Activated B cell treated with CpG ODN at 0.5 μM for 24 hours (primary cell): ENCODE measurements around the gene HYLS1. TPM values are rescaled to one million over a fixed set of nuclear protein-coding genes. Genes with fewer than 3 reads are reported as not detected.

Experiments
- ATAC-seq: fragments of 200-7000 bp; cut with Tn5 transposase; one replicate; pipeline ENCODE4 v1.10.0; 2021; ENCODE audit warnings: low read depth, mild to moderate bottlenecking, moderate library complexity
- CTCF ChIA-PET: fragments of 350-600 bp; sonication (Branson Sonifier 250); formaldehyde crosslinking; loops from one replicate; lab custom pipeline; 2021; ENCODE audit warnings: antibody characterized with exemption; lab: Charles Lee
- POLR2A ChIA-PET: fragments of 350-600 bp; sonication (Branson Sonifier 250); formaldehyde crosslinking; loops from one replicate; lab custom pipeline; 2021; ENCODE audit warnings: antibody characterized with exemption; lab: Charles Lee
- DNase-seq: peaks from one replicate; pipeline ENCODE4 v3.0.0; 2022
- H3K27ac Mint-ChIP-seq: one replicate; pipeline ENCODE4 v1.8.0; 2020; ENCODE audit warnings: mixed read lengths
- H3K27me3 Mint-ChIP-seq: one replicate; pipeline ENCODE4 v1.8.0; 2021; ENCODE audit warnings: mixed read lengths
- H3K36me3 Mint-ChIP-seq: one replicate; pipeline ENCODE4 v1.8.0; 2021; ENCODE audit warnings: low read depth, mixed read lengths
- H3K4me1 Mint-ChIP-seq: one replicate; pipeline ENCODE4 v1.8.0; 2021; ENCODE audit warnings: mixed read lengths
- H3K4me3 Mint-ChIP-seq: one replicate; pipeline ENCODE4 v1.8.0; 2020; ENCODE audit warnings: mild to moderate bottlenecking, mixed read lengths
- H3K9me3 Mint-ChIP-seq: one replicate; pipeline ENCODE4 v1.8.0; 2020; ENCODE audit warnings: mixed read lengths
- intact Hi-C: fragments of 100-400 bp; cut with micrococcal nuclease; formaldehyde crosslinking; loops from one replicate; pipeline ENCODE4 v1.15.1; 2024
- total RNA-seq: library from RNA; stranded (reverse); gene quantifications from 2 replicates; pipeline ENCODE4 v1.2.3, GENCODE V29; 2022
- TF ChIP-seq, protein P1 (sequence below): fragments of 200-600 bp; IDR thresholded peaks from one replicate; pipeline ENCODE4 v1.8.0; 2022; ENCODE audit warnings: antibody characterized with exemption, mild to moderate bottlenecking

HYLS1 gene
- total RNA-seq, 1 donor from 2014 or later: 9.0 TPM

DNA sequence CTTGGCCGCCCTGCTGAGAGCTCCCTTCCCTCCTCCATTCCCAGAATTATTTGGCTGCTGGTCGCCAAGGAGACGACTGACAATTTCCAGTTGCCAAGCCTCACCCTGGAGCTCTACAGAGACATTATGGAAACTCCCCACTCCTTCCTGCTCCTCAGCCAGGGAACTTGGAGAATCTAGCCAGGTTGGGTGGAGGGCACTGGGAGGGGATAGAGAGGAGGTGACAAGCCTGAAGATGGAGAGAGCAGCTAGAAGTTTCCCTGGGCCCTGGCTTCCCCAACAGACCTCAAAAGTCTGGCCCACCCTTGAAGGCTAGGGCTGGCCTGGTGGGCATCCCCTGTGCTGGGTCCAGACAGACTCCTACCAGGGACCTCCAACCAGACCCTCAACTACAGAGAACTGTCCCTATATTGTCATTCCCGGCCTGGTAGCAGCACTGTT is 51.6 kb downstream of the HYLS1 start:
- DNase-seq (no peak), ATAC-seq (no peak)
- POLR2A ChIA-PET: no interaction called here
- no peaks in the 10 kb centered on the region for H3K9me3 Mint-ChIP-seq
- CTCF ChIA-PET: no interaction called here
- H3K27me3 Mint-ChIP-seq: peaks cover 2% of the 10 kb centered on the region
- H3K36me3 Mint-ChIP-seq: no peaks in the 10 kb centered on the region
- H3K4me1 Mint-ChIP-seq: no peaks in the 10 kb centered on the region
- TF ChIP-seq, protein P1, sequence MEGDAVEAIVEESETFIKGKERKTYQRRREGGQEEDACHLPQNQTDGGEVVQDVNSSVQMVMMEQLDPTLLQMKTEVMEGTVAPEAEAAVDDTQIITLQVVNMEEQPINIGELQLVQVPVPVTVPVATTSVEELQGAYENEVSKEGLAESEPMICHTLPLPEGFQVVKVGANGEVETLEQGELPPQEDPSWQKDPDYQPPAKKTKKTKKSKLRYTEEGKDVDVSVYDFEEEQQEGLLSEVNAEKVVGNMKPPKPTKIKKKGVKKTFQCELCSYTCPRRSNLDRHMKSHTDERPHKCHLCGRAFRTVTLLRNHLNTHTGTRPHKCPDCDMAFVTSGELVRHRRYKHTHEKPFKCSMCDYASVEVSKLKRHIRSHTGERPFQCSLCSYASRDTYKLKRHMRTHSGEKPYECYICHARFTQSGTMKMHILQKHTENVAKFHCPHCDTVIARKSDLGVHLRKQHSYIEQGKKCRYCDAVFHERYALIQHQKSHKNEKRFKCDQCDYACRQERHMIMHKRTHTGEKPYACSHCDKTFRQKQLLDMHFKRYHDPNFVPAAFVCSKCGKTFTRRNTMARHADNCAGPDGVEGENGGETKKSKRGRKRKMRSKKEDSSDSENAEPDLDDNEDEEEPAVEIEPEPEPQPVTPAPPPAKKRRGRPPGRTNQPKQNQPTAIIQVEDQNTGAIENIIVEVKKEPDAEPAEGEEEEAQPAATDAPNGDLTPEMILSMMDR: no peak
- intact Hi-C loops: no loop called here
- H3K27ac Mint-ChIP-seq: no peak overlapping the region
- H3K4me3 Mint-ChIP-seq: no peak overlapping the region

DNA sequence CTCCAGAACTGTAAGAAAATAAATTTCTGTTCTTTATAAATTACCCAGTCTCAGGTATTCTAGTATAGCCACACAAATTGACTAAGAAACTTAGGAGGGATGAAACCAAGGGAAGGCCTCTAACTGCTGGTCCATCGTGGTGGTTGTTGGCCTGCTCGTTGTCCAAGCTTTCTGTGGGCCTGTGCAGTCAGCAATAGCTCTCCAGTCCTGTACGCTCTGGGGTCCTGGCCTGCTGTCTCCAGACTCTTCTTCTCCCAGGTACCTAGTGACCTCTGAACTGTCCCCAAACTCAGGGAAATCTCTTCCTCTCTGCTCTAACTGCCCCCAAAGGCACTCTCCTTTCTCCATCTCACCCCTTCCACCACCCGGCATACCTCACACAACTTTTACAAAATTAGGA is 52.7 kb downstream of the HYLS1 start:
- Mint-ChIP-seq H3K4me1 (no peaks in the 10 kb centered on the region), H3K9me3 (no peaks in the 10 kb centered on the region), H3K27ac (no peak overlapping the region), H3K36me3 (no peaks in the 10 kb centered on the region), H3K27me3 (peaks cover 2% of the 10 kb centered on the region), H3K4me3 (no peak overlapping the region)
- ATAC-seq (no peak), DNase-seq (no peak)
- TF ChIP-seq, protein P1: no peak
- POLR2A ChIA-PET: no interaction called here
- intact Hi-C loops: no loop called here
- CTCF ChIA-PET: no interaction called here

DNA sequence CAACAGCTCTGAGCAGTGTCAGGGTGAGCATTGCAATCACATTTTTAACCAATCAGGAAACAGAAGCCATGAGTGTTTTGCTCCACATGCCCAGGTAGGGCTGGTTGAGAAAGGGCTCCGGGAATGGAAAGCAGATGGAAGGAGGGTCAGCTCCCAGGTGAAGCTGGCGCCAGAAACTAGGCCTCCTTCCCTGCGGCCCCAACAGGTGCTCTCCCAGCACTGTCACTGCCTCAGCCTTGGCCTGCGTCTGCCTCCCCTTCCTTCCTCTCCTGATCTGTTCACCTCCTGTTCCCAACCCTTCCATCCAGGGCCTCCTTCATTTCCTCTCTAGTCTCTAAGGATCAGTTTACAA is 53.8 kb downstream of the HYLS1 start:
- H3K4me3 Mint-ChIP-seq: no peak overlapping the region
- POLR2A ChIA-PET: no interaction called here
- no peak for ATAC-seq
- H3K36me3 Mint-ChIP-seq: no peaks in the 10 kb centered on the region
- CTCF ChIA-PET: interaction anchor here (0.9 kb wide), 1 partner anchor 252 kb away, joined by 3 read pairs; no protein-coding TSS in a partner anchor
- no peaks in the 10 kb centered on the region for H3K9me3 Mint-ChIP-seq
- no peaks in the 10 kb centered on the region for H3K4me1 Mint-ChIP-seq
- DNase-seq: no peak
- intact Hi-C loops: no loop called here
- H3K27me3 Mint-ChIP-seq: peaks cover 2% of the 10 kb centered on the region
- H3K27ac Mint-ChIP-seq: no peak overlapping the region
- TF ChIP-seq, protein P1: no peak

DNA sequence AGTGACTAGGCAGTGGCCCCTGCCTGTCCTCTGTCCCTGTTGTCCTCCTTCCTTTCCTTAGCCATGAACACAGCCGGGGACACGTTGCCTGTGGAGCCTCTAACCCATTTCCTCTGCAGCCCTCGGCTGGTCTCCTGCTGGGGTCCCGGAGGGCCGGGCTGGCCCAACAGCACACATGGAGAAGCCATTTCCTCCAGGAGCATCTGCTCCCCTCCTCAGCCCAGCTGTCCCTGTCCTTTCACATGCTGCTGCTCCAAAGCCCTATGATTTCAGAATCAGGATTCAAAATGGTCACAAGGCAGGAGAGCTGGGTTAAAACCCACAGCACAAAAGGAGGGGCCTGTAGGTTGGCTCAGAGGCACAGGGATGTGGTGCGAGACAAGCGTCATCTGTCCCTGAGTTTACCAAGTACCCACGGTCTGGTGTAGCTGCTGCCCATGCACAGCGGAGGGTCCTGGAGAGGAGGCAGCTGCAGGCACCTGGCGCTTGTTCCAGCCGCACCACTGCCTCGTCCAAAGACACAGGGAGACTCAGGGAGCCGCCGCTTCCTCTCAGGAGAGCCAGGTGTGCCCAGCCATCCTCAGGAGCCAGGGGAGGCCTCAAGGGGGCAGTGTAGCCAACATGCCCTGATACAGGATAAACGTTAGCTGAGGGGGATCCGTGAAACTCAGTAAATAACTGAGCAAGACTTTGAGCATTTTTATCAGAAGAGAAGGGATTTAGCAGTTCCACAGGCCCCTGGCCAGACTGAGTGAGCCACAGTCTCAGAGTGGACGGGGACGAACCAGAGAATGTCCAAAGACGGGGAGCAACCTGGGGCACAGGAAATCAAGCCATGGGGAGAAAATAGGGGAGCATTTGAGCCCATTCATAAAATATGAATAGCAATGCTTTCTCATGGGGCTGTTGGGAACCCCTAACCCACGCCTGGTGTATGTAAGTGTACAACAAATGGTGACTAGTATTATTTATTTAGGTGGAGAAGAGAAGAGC is 54.4 kb downstream of the HYLS1 start:
- Mint-ChIP-seq H3K36me3 (no peaks in the 10 kb centered on the region), H3K9me3 (no peaks in the 10 kb centered on the region), H3K27me3 (no peaks in the 10 kb centered on the region), H3K4me3 (no peak overlapping the region), H3K4me1 (no peaks in the 10 kb centered on the region), H3K27ac (no peak overlapping the region)
- no peak for DNase-seq
- POLR2A ChIA-PET: no interaction called here
- no peak for ATAC-seq
- TF ChIP-seq, protein P1: no peak
- intact Hi-C loops: loop anchor here (1.0 kb wide), 1 partner anchor 252 kb away; no protein-coding TSS in a partner anchor
- CTCF ChIA-PET: interaction anchor here (0.9 to 1.0 kb wide), 2 partner anchors 252 kb away, joined by 3 read pairs; no protein-coding TSS in a partner anchor

DNA sequence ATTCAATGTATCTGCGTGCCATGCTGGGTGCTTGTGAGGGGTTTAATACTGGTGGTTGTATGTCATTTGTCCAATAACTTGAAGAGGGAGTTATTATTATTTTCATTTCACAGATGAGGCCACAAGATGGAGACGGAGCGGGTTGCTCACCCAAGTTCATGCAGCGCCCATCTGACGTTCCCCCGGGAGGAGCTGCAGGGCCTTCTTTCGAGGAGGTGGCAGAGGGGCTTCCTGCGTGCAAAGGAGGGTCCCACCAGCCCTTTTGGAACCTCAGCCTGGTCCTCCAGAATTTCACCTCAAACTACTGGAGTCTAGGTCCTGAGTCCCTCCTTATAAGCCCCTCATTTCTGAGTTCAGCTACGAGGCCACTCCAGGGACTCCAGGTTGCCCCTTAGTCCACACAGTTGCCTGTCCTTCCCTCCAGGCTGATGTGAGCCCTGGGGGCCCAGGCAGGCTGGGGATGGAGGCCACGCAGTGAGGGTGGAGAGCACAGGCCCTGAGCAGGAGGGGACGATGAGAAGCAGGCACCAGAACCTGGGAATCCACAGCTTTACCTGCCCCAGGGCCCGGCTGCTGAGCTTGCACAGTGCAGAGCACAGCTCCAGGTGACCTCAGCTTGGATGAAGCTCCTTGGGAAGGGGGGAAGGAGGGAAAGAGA is 55.4 kb downstream of the HYLS1 start:
- Mint-ChIP-seq H3K4me3 (no peak overlapping the region), H3K27me3 (peaks cover 2% of the 10 kb centered on the region), H3K36me3 (no peaks in the 10 kb centered on the region), H3K27ac (no peak overlapping the region), H3K4me1 (no peaks in the 10 kb centered on the region), H3K9me3 (no peaks in the 10 kb centered on the region)
- DNase-seq (no peak), ATAC-seq (no peak)
- POLR2A ChIA-PET: no interaction called here
- intact Hi-C loops: loop anchor here (1.0 kb wide), 1 partner anchor 251 kb away; no protein-coding TSS in a partner anchor
- CTCF ChIA-PET: interaction anchor here (1.1 kb wide), 1 partner anchor 18 kb away, joined by 4 read pairs; no protein-coding TSS in a partner anchor
- TF ChIP-seq, protein P1: no peak
